ENCODE data around the gene NOL4L. TPM values are rescaled to one million over a fixed set of nuclear protein-coding genes. Genes with fewer than 3 reads are reported as not detected.
A peak's percentile ranks its signal among the peaks of the same experiment; 100 is the strongest.
"Not testable (repeated sequence)": the region's sequence is repeated elsewhere in the genome, so short reads cannot be mapped to it uniquely, and the experiment has no call there.

NOL4L gene
- total RNA-seq, 6 experiments from 2014 or later = 12.0 to 16.3 (median 13.2) TPM

GRCh38 chr20:32580219-32580969 lies 4.7 kb downstream of the NOL4L start:
- H3K4me3 Mint-ChIP-seq = no peak overlapping the region
- H3K27ac Mint-ChIP-seq = no peak overlapping the region
- peaks cover 4% of the 10 kb centered on the region; the same call in 1 of the 2 replicates for H3K4me1 Mint-ChIP-seq (ENCODE audit: low read depth)
- no peaks in the 10 kb centered on the region for H3K36me3 Mint-ChIP-seq (ENCODE audit: low read depth)
- no peaks in the 10 kb centered on the region; the same call in 1 of the 2 replicates for H3K27me3 Mint-ChIP-seq (ENCODE audit: insufficient read depth)
- DNase-seq = no peak
- no peak for TF ChIP-seq CTCF (IDR thresholded peaks at IDR 0.05)
- no peaks in the 10 kb centered on the region for H3K9me3 Mint-ChIP-seq

GRCh38 chr20:32578840-32579390 lies 6.2 kb downstream of the NOL4L start:
- no peaks in the 10 kb centered on the region for H3K36me3 Mint-ChIP-seq (ENCODE audit: low read depth)

GRCh38 chr20:32578062-32578461 lies 7.1 kb downstream of the NOL4L start:
- H3K9me3 Mint-ChIP-seq; H3K4me3 Mint-ChIP-seq; H3K27ac Mint-ChIP-seq; H3K4me1 Mint-ChIP-seq (ENCODE audit: low read depth); H3K27me3 Mint-ChIP-seq (ENCODE audit: insufficient read depth); DNase-seq; H3K36me3 Mint-ChIP-seq (ENCODE audit: low read depth): not testable (repeated sequence)

More at GRCh38 chr20:32578840-32579390, 6.2 kb downstream of the NOL4L start:
- H3K27me3 Mint-ChIP-seq (ENCODE audit: insufficient read depth) = no peaks in the 10 kb centered on the region; the same call in 1 of the 2 replicates
- H3K4me3 Mint-ChIP-seq = no peak overlapping the region
- TF ChIP-seq CTCF (IDR thresholded peaks at IDR 0.05) = no peak
- H3K27ac Mint-ChIP-seq = no peak overlapping the region
- no peaks in the 10 kb centered on the region for H3K9me3 Mint-ChIP-seq
- DNase-seq = no peak
- peaks cover 4% of the 10 kb centered on the region; the same call in 1 of the 2 replicates for H3K4me1 Mint-ChIP-seq (ENCODE audit: low read depth)

- Mint-ChIP-seq H3K4me1 (ENCODE audit: low read depth) (peaks cover 4% of the 10 kb centered on the region; the same call in 1 of the 2 replicates), H3K9me3 (no peaks in the 10 kb centered on the region), H3K27me3 (ENCODE audit: insufficient read depth) (no peaks in the 10 kb centered on the region; the same call in 1 of the 2 replicates), H3K4me3 (no peak overlapping the region), H3K36me3 (ENCODE audit: low read depth) (no peaks in the 10 kb centered on the region), H3K27ac (no peak overlapping the region)
- TF ChIP-seq CTCF (IDR thresholded peaks at IDR 0.05) = no peak
- DNase-seq = no peak
These were observed 7.5 kb downstream of the NOL4L start for GRCh38 chr20:32577657-32578056.

- no peak for DNase-seq
- Mint-ChIP-seq H3K9me3 (no peaks in the 10 kb centered on the region), H3K4me3 (no peak overlapping the region), H3K36me3 (ENCODE audit: low read depth) (no peaks in the 10 kb centered on the region), H3K27me3 (ENCODE audit: insufficient read depth) (no peaks in the 10 kb centered on the region; the same call in 1 of the 2 replicates), H3K27ac (no peak overlapping the region), H3K4me1 (ENCODE audit: low read depth) (peaks cover 4% of the 10 kb centered on the region; the same call in 1 of the 2 replicates)
- peak; percentile 55 for TF ChIP-seq CTCF (IDR thresholded peaks at IDR 0.05)
These were observed 8.1 kb downstream of the NOL4L start for GRCh38 chr20:32577023-32577422.

- TF ChIP-seq CTCF (IDR thresholded peaks at IDR 0.05) = no peak
- H3K36me3 Mint-ChIP-seq (ENCODE audit: low read depth) = no peaks in the 10 kb centered on the region
- no peak overlapping the region for H3K4me3 Mint-ChIP-seq
- peaks cover 2% of the 10 kb centered on the region for H3K27me3 Mint-ChIP-seq (ENCODE audit: insufficient read depth)
- no peaks in the 10 kb centered on the region for H3K9me3 Mint-ChIP-seq
- no peak for DNase-seq
- no peak overlapping the region for H3K27ac Mint-ChIP-seq
- peaks cover under 1% of the 10 kb centered on the region; the same call in 1 of the 2 replicates for H3K4me1 Mint-ChIP-seq (ENCODE audit: low read depth)
These were observed 8.6 kb downstream of the NOL4L start for GRCh38 chr20:32576560-32576959.

Data from HFFc6 (cell line).